GM23338 (cell line): ENCODE measurements around the gene EXOC4. TPM values are rescaled to one million over a fixed set of nuclear protein-coding genes. Genes with fewer than 3 reads are reported as not detected.

Source experiments
- EZH2phosphoT487 ChIP-seq: fragments of 200-600 bp; sonication (generic); IDR thresholded peaks from one replicate; pipeline ENCODE4 v1.8.1; 2018; ENCODE audit warnings: antibody characterized with exemption; ENCODE audit not compliant: unreplicated experiment
- JUNB ChIP-seq: IDR thresholded peaks from one replicate; pipeline ENCODE4 v1.6.1; 2016; ENCODE audit warnings: antibody characterized with exemption; ENCODE audit not compliant: unreplicated experiment
- POLR2AphosphoS5 ChIP-seq: IDR thresholded peaks from 2 replicates; pipeline ENCODE4 v1.6.1; 2016; ENCODE audit warnings: antibody characterized with exemption, low read depth
- STAT1 ChIP-seq: IDR thresholded peaks from one replicate; pipeline ENCODE4 v1.6.1; 2016; ENCODE audit warnings: antibody characterized with exemption; ENCODE audit not compliant: unreplicated experiment
- ZNF462 ChIP-seq: fragments of 250-450 bp; sonication (Bioruptor Pico); IDR thresholded peaks from 2 replicates; pipeline ENCODE4 v1.5.0; 2020; ENCODE audit warnings: mild to moderate bottlenecking, moderate library complexity
- polyA plus RNA-seq: library from polyadenylated mRNA; unstranded; fragments of >200 nt; fragmentation: Nextera tagmentation; extraction: Ambion mirVana; gene quantifications from 2 replicates; pipeline ENCODE4 v1.2.1, GENCODE V29; 2016
- total RNA-seq: library from RNA; depleted of rRNA; stranded (reverse); fragments of >200 nt; shearing (Covaris generic); gene quantifications from 2 replicates; pipeline ENCODE4 v1.2.3, GENCODE V29; 2014
- TF ChIP-seq, protein P1 (sequence below): IDR thresholded peaks from one replicate; pipeline ENCODE4 v1.6.1; 2018; ENCODE audit warnings: antibody characterized with exemption; ENCODE audit not compliant: unreplicated experiment

Gene EXOC4
- total and polyA plus RNA-seq, 2 experiments from 2014 or later = 37.5 to 52.7 TPM

DNA sequence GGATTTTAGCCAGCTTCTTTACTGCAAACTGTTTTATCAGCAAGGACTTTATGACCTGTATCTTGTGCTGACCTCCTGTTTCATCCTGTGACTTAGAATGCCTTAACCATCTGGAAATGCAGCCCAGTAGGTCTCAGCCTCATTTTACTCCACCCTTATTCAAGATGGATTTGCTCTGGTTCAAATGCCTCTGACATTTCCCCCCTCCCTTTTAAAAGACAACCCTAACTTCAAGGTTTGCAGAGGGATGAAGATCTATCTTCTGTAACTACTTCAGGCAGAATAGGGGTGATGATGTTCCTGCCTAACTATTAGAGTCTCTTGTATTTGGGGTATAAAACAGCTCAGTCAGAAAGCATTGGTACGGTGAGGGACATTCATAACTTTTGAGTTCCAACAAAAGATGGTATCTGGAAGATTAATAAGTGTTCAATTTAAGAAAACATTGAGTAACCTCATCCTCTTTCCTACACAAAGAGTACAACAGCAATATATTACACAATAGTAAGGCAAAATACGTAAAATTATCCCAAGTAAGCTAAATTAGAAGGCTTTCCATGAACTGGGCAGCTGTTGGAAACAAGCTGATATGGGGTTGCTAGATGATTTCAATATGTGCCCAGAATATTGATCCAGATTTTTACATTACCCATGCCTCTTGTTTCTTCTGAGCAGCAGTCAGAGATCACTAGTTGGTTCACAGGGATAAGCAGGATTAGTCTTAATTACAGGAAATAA is 834.3 kb downstream of the EXOC4 start (continued):
- TF ChIP-seq ZNF462 (CRISPR knock-in tag) = no peak
- no peak for TF ChIP-seq EZH2phosphoT487
- TF ChIP-seq JUNB = no peak
- TF ChIP-seq STAT1 = no peak
- TF ChIP-seq, protein P1, sequence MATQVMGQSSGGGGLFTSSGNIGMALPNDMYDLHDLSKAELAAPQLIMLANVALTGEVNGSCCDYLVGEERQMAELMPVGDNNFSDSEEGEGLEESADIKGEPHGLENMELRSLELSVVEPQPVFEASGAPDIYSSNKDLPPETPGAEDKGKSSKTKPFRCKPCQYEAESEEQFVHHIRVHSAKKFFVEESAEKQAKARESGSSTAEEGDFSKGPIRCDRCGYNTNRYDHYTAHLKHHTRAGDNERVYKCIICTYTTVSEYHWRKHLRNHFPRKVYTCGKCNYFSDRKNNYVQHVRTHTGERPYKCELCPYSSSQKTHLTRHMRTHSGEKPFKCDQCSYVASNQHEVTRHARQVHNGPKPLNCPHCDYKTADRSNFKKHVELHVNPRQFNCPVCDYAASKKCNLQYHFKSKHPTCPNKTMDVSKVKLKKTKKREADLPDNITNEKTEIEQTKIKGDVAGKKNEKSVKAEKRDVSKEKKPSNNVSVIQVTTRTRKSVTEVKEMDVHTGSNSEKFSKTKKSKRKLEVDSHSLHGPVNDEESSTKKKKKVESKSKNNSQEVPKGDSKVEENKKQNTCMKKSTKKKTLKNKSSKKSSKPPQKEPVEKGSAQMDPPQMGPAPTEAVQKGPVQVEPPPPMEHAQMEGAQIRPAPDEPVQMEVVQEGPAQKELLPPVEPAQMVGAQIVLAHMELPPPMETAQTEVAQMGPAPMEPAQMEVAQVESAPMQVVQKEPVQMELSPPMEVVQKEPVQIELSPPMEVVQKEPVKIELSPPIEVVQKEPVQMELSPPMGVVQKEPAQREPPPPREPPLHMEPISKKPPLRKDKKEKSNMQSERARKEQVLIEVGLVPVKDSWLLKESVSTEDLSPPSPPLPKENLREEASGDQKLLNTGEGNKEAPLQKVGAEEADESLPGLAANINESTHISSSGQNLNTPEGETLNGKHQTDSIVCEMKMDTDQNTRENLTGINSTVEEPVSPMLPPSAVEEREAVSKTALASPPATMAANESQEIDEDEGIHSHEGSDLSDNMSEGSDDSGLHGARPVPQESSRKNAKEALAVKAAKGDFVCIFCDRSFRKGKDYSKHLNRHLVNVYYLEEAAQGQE = no peak
- TF ChIP-seq POLR2AphosphoS5 = no peak
